ENCODE results near the gene TTC34.
"Not testable (repeated sequence)": the region's sequence is repeated elsewhere in the genome, so short reads cannot be mapped to it uniquely, and the experiment has no call there.

Gene TTC34

GRCh38 chr1:2775333-2775732 is 26.2 kb downstream of the TTC34 start:
- not testable (repeated sequence) for DNase-seq (ENCODE audit: low read depth in 2 of 2)

GRCh38 chr1:2768052-2768451 is 33.4 kb downstream of the TTC34 start:
- DNase-seq (ENCODE audit: low read depth in 2 of 2), result not testable (repeated sequence)

DNA sequence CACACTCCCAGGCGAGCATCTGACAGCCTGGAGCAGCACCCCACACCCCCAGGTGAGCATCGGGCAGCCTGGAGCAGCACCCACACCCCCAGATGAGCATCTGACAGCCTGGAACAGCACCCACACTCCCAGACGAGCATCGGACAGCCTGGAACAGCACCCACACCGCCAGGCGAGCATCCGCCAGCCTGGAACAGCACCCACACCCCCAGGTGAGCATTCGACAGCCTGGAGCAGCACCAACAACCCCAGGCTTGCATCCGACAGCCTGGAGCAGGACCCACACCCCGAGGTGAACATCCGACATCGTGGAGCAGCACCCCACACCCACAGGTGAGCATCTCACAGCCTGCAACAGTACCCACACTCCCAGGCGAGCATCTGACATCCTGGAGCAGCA is 42.1 kb downstream of the TTC34 start:
- not testable (repeated sequence) for DNase-seq (ENCODE audit: low read depth in 2 of 2)

DNA sequence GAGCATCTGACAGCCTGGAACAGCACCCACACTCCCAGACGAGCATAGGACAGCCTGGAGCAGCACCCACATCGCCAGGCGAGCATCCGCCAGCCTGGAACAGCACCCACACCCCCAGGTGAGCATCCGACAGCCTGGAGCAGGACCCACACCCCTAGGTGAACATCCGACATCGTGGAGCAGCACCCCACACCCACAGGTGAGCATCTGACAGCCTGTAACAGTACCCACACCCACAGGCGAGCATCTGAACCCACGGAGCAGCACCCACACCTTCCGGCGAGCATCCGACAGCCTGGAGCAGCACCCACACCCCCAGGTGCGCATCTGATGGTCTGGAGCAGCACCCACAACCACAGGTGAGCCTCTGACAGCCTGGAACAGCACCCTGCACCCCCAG is 44.0 kb downstream of the TTC34 start:
- not testable (repeated sequence) for DNase-seq (ENCODE audit: low read depth in 2 of 2)

GRCh38 chr1:2755426-2755825 is 46.1 kb downstream of the TTC34 start:
- DNase-seq (ENCODE audit: low read depth in 2 of 2), result not testable (repeated sequence)

DNA sequence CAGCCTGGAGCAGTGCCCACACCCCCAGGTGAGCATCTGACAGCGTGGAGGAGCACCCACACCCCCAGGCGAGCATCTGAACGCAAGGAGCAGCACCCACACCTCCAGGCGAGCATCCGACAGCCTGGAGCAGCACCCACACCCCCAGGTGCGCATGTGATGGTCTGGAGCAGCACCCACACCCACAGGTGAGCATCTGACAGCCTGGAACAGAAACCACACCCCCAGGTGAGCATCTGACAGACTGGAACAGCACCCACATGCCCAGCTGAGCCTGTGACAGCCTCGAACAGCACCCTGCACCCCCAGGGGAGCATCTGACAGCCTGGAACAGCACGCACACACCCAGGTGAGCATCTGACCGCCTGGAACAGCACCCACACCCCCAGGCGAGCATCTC is 46.9 kb downstream of the TTC34 start:
- DNase-seq (ENCODE audit: low read depth in 2 of 2), result not testable (repeated sequence)

- DNase-seq (ENCODE audit: low read depth in 2 of 2), result not testable (repeated sequence)
Observed at GRCh38 chr1:2752503-2752902, 49.0 kb downstream of the TTC34 start.

- not testable (repeated sequence) for DNase-seq (ENCODE audit: low read depth in 2 of 2)
Observed at GRCh38 chr1:2751866-2752265, 49.6 kb downstream of the TTC34 start.

- not testable (repeated sequence) for DNase-seq (ENCODE audit: low read depth in 2 of 2)
Observed at GRCh38 chr1:2750766-2751730, 50.4 kb downstream of the TTC34 start.

GRCh38 chr1:2750041-2750680 is 51.3 kb downstream of the TTC34 start:
- DNase-seq (ENCODE audit: low read depth in 2 of 2), result not testable (repeated sequence)

DNA sequence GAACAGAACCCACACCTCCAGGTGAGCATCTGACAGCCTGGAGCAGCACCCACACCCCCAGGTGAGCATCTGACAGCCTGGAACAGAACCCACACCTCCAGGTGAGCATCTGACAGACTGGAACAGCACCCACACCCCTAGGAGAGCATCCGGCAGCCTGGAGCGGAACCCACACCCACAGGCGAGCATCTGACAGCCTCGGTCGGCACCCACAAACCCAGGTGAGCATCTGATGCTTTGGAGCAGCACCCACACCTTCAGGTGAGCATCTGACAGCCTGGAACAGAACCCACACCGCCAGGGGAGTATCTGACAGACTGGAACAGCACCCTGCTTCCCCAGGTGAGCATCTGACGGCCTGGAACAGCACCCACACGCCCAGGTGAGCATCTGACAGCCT is 52.9 kb downstream of the TTC34 start:
- DNase-seq (ENCODE audit: low read depth in 2 of 2), result not testable (repeated sequence)

DNA sequence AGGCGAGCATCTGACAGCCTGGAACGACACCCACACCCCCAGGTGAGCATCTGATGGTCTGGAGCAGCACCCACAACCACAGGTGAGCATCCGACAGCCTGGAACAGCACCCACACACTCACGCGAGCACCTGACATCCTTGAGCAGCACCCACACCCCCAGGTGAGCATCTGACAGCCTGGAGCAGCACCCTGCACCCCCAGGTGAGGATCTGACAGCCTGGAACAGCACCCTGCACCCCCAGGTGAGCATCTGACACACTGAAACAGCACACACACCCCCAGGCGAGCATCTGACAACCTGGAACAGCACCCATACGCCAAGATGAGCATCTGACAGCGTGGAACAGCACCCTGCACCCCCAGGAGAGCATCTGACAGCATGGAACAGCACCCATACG is 106.7 kb downstream of the TTC34 start:
- DNase-seq (ENCODE audit: low read depth in 2 of 2), result not testable (repeated sequence)

GRCh38 chr1:2690180-2690579 is 111.3 kb downstream of the TTC34 start:
- DNase-seq (ENCODE audit: low read depth in 2 of 2), result not testable (repeated sequence)

- not testable (repeated sequence) for DNase-seq (ENCODE audit: low read depth in 2 of 2)
Observed at GRCh38 chr1:2688336-2688665, 113.2 kb downstream of the TTC34 start.

- not testable (repeated sequence) for DNase-seq (ENCODE audit: low read depth in 2 of 2)
Observed at GRCh38 chr1:2687638-2688335, 113.7 kb downstream of the TTC34 start.

DNA sequence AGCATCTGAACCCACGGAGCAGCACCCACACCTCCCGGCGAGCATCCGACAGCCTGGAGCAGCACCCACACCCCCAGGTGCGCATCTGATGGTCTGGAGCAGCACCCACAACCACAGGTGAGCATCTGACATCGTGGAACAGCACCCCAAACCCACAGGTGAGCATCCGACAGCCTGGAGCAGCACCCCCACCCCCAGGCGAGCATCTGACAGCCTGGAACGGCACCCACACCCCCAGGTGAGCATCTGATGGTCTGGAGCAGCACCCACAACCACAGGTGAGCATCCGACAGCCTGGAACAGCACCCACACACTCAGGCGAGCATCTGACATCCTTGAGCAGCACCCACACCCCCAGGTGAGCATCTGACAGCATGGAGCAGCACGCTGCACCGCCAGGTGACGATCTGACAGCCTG is 114.3 kb downstream of the TTC34 start:
- DNase-seq (ENCODE audit: low read depth in 2 of 2), result not testable (repeated sequence)

GRCh38 chr1:2686091-2686863 is 115.2 kb downstream of the TTC34 start:
- not testable (repeated sequence) for DNase-seq (ENCODE audit: low read depth in 2 of 2)

DNA sequence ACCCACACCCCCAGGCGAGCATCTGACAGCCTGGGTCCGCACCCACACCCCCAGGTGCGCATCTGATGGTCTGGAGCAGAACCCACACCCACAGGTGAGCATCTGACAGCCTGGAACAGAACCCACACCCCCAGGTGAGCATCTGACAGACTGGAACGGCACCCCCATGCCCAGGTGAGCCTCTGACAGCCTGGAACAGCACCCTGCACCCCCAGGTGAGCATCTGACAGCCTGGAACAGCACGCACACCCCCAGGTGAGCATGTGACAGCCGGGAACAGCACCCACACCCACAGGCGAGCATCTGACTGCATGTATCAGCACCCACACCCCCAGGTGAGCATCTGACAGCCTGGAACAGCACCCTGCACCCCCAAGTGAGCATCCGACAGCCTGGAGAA is 115.8 kb downstream of the TTC34 start:
- DNase-seq (ENCODE audit: low read depth in 2 of 2), result not testable (repeated sequence)

- DNase-seq (ENCODE audit: low read depth in 2 of 2), result not testable (repeated sequence)
Observed at GRCh38 chr1:2684878-2685277, 116.6 kb downstream of the TTC34 start.

- DNase-seq (ENCODE audit: low read depth in 2 of 2), result not testable (repeated sequence)
Observed at GRCh38 chr1:2684000-2684399, 117.5 kb downstream of the TTC34 start.

GRCh38 chr1:2683321-2683741 is 118.2 kb downstream of the TTC34 start:
- DNase-seq (ENCODE audit: low read depth in 2 of 2), result not testable (repeated sequence)

All from stimulated activated CD8-positive, alpha-beta memory T cell treated with anti-CD3 and anti-CD28 coated beads, Interleukin-2, amount 100 ng/mL, for 1 hour (primary cell).